ENCODE results near the gene NMT2. TPM values are rescaled to one million over a fixed set of nuclear protein-coding genes. Genes with fewer than 3 reads are reported as not detected.

NMT2 gene
- total RNA-seq, 2 donors from 2014 or later, result 18.4 to 35.6 TPM

GRCh38 chr10:15140698-15141097 lies 27.8 kb downstream of the NMT2 start:
- Mint-ChIP-seq H3K4me3 (peak overlapping the region; percentile 58), H3K27me3 (no peaks in the 10 kb centered on the region), H3K36me3 (ENCODE audit: low read depth) (peaks cover 58% of the 10 kb centered on the region), H3K27ac (peak overlapping the region; percentile 43), H3K4me1 (peaks cover 22% of the 10 kb centered on the region), H3K9me3 (no peaks in the 10 kb centered on the region)
- no peak for ATAC-seq (replicated peaks)

- Mint-ChIP-seq H3K4me3 (no peak overlapping the region), H3K4me1 (peaks cover 18% of the 10 kb centered on the region), H3K9me3 (no peaks in the 10 kb centered on the region), H3K27ac (no peak overlapping the region), H3K27me3 (no peaks in the 10 kb centered on the region), H3K36me3 (ENCODE audit: low read depth) (peaks cover 88% of the 10 kb centered on the region)
- no peak for ATAC-seq (replicated peaks)
These were observed 30.9 kb downstream of the NMT2 start for GRCh38 chr10:15137636-15138035.

GRCh38 chr10:15137036-15137359 lies 31.5 kb downstream of the NMT2 start:
- H3K9me3 Mint-ChIP-seq, result no peaks in the 10 kb centered on the region
- H3K27ac Mint-ChIP-seq, result peak overlapping the region; percentile 33
- ATAC-seq (replicated peaks), result no peak
- no peak overlapping the region for H3K4me3 Mint-ChIP-seq
- peaks cover 92% of the 10 kb centered on the region for H3K36me3 Mint-ChIP-seq (ENCODE audit: low read depth)
- peaks cover 17% of the 10 kb centered on the region for H3K4me1 Mint-ChIP-seq
- H3K27me3 Mint-ChIP-seq, result no peaks in the 10 kb centered on the region

GRCh38 chr10:15136129-15137035 lies 32.1 kb downstream of the NMT2 start:
- H3K9me3 Mint-ChIP-seq, result no peaks in the 10 kb centered on the region
- no peak overlapping the region for H3K4me3 Mint-ChIP-seq
- ATAC-seq (replicated peaks), result no peak
- H3K36me3 Mint-ChIP-seq (ENCODE audit: low read depth), result peaks cover 95% of the 10 kb centered on the region
- H3K27ac Mint-ChIP-seq, result peak overlapping the region; percentile 33
- H3K4me1 Mint-ChIP-seq, result peaks cover 11% of the 10 kb centered on the region
- H3K27me3 Mint-ChIP-seq, result no peaks in the 10 kb centered on the region

- Mint-ChIP-seq H3K4me1 (no peaks in the 10 kb centered on the region), H3K4me3 (no peak overlapping the region), H3K27ac (no peak overlapping the region), H3K27me3 (no peaks in the 10 kb centered on the region), H3K36me3 (ENCODE audit: low read depth) (peaks cover 89% of the 10 kb centered on the region), H3K9me3 (no peaks in the 10 kb centered on the region)
- no peak for ATAC-seq (replicated peaks)
These were observed 37.2 kb downstream of the NMT2 start for GRCh38 chr10:15131330-15131729.

- Mint-ChIP-seq H3K36me3 (ENCODE audit: low read depth) (peaks cover 67% of the 10 kb centered on the region), H3K4me3 (peak overlapping the region; percentile 65), H3K9me3 (no peaks in the 10 kb centered on the region), H3K27ac (peak overlapping the region; percentile 95), H3K4me1 (peaks cover 20% of the 10 kb centered on the region), H3K27me3 (no peaks in the 10 kb centered on the region)
- no peak for ATAC-seq (replicated peaks)
These were observed 43.6 kb downstream of the NMT2 start for GRCh38 chr10:15124908-15125307.

- peak overlapping the region; percentile 65 for H3K4me3 Mint-ChIP-seq
- peaks cover 60% of the 10 kb centered on the region for H3K36me3 Mint-ChIP-seq (ENCODE audit: low read depth)
- peaks cover 24% of the 10 kb centered on the region for H3K4me1 Mint-ChIP-seq
These were observed 44.3 kb downstream of the NMT2 start for GRCh38 chr10:15124190-15124589.

DNA sequence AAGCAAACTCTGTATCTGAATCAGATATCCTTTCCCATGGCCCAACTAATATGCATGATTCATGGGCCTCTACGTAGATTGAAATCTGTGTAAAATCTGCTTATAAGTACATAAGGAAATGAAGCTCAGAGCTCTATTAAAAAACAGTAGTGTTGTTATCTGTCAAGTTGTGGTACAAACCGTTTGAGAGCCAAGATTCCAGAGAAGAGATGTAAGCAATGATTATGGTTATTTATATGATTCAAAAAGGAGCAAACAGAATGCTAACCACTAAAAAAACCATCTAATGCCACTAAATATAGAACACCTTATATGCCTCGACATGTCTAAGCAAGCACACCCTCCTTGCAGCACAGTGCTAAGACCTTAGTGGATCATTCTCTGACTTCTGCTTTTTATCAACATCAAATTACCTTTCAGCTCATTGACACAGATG lies 44.7 kb downstream of the NMT2 start:
- ATAC-seq (replicated peaks), result peak; percentile 82
- Mint-ChIP-seq H3K27ac (peak overlapping the region; percentile 95), H3K4me1 (peaks cover 24% of the 10 kb centered on the region), H3K36me3 (ENCODE audit: low read depth) (peaks cover 57% of the 10 kb centered on the region), H3K4me3 (peak overlapping the region; percentile 65), H3K9me3 (no peaks in the 10 kb centered on the region), H3K27me3 (no peaks in the 10 kb centered on the region)

More at GRCh38 chr10:15124190-15124589, 44.3 kb downstream of the NMT2 start:
- Mint-ChIP-seq H3K9me3 (no peaks in the 10 kb centered on the region), H3K27me3 (no peaks in the 10 kb centered on the region), H3K27ac (peak overlapping the region; percentile 95)
- no peak for ATAC-seq (replicated peaks)

GRCh38 chr10:15122477-15123030 lies 45.9 kb downstream of the NMT2 start:
- no peaks in the 10 kb centered on the region for H3K9me3 Mint-ChIP-seq
- peak overlapping the region; percentile 95 for H3K27ac Mint-ChIP-seq
- peaks cover 45% of the 10 kb centered on the region for H3K36me3 Mint-ChIP-seq (ENCODE audit: low read depth)
- H3K27me3 Mint-ChIP-seq, result no peaks in the 10 kb centered on the region
- H3K4me3 Mint-ChIP-seq, result peak overlapping the region; percentile 65
- ATAC-seq (replicated peaks), result peak; percentile 68
- peaks cover 24% of the 10 kb centered on the region for H3K4me1 Mint-ChIP-seq

GRCh38 chr10:15121707-15122106 lies 46.8 kb downstream of the NMT2 start:
- Mint-ChIP-seq H3K36me3 (ENCODE audit: low read depth) (peaks cover 40% of the 10 kb centered on the region), H3K4me1 (peaks cover 24% of the 10 kb centered on the region), H3K27ac (peak overlapping the region; percentile 95), H3K27me3 (no peaks in the 10 kb centered on the region), H3K9me3 (no peaks in the 10 kb centered on the region), H3K4me3 (no peak overlapping the region)
- no peak for ATAC-seq (replicated peaks)

DNA sequence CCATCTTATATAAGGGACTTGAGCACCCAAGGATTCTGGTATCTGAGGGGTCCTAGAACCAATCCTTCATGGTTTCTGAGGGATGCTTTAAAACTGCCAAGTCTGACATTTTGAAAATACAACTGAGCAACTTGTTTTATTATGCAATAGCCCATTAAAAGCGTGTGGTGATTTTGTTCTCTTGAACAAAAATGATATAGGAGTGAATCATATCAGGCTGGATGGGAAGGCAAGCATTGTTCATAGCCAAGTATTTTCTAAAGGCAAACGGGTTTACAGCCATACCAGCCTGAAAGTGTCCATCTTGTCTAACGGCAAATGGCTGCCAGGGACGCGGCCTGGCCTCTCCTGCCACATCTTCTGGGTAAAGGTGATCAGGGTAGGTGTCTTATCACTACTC lies 48.0 kb downstream of the NMT2 start:
- peaks cover 24% of the 10 kb centered on the region for H3K4me1 Mint-ChIP-seq
- peaks cover 29% of the 10 kb centered on the region for H3K36me3 Mint-ChIP-seq (ENCODE audit: low read depth)
- no peaks in the 10 kb centered on the region for H3K9me3 Mint-ChIP-seq
- H3K27ac Mint-ChIP-seq, result no peak overlapping the region
- no peaks in the 10 kb centered on the region for H3K27me3 Mint-ChIP-seq
- ATAC-seq (replicated peaks), result no peak
- no peak overlapping the region for H3K4me3 Mint-ChIP-seq

DNA sequence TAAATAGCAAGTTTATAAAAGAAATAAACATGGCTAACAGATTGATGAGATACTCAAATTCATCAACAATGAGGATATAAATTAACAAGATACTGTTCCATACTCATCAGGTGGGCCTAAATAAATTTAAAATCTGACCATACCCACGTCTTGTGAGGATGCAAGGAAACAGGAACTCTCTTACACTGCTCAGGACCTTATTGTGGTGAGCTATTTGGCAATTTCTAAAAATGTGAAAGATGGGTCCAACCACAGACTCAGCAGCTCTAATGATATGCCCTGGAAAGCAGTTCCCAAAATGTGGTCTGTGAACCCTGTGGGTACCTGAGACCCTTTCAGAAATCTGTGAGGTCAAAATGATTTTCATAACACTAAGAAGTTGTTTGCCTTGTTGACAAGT lies 49.9 kb downstream of the NMT2 start:
- H3K27ac Mint-ChIP-seq, result no peak overlapping the region
- H3K36me3 Mint-ChIP-seq (ENCODE audit: low read depth), result peaks cover 24% of the 10 kb centered on the region
- peaks cover 11% of the 10 kb centered on the region for H3K4me1 Mint-ChIP-seq
- no peaks in the 10 kb centered on the region for H3K9me3 Mint-ChIP-seq
- H3K27me3 Mint-ChIP-seq, result no peaks in the 10 kb centered on the region
- H3K4me3 Mint-ChIP-seq, result no peak overlapping the region
- no peak for ATAC-seq (replicated peaks)

GRCh38 chr10:15116225-15116624 lies 52.3 kb downstream of the NMT2 start:
- Mint-ChIP-seq H3K9me3 (no peaks in the 10 kb centered on the region), H3K27ac (no peak overlapping the region), H3K27me3 (no peaks in the 10 kb centered on the region), H3K4me1 (peaks cover 9% of the 10 kb centered on the region), H3K4me3 (no peak overlapping the region), H3K36me3 (ENCODE audit: low read depth) (peaks cover 24% of the 10 kb centered on the region)
- no peak for ATAC-seq (replicated peaks)

DNA sequence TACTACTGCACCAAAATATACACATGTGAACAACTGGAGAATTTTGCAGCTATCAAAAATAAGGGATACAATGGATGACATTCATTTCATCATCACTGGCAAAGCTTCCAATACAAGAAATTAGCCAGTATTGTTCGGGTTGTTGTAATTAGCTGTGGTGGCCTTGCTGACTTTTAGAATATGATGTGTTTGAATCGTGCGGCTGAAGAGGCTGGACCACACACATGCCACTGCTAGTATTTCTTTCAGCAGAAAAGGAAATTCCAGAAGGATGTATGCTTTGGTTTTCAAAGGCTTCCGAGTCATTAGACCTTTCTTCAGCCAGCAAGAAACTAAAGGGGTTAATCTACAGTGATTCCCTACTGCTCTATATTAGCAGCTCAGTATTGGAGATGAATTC lies 54.7 kb downstream of the NMT2 start:
- ATAC-seq (replicated peaks), result no peak
- Mint-ChIP-seq H3K27ac (no peak overlapping the region), H3K9me3 (no peaks in the 10 kb centered on the region), H3K27me3 (no peaks in the 10 kb centered on the region), H3K4me3 (no peak overlapping the region), H3K4me1 (peaks cover 4% of the 10 kb centered on the region), H3K36me3 (ENCODE audit: low read depth) (peaks cover 48% of the 10 kb centered on the region)

GRCh38 chr10:15112657-15113056 lies 55.8 kb downstream of the NMT2 start:
- Mint-ChIP-seq H3K27me3 (no peaks in the 10 kb centered on the region), H3K9me3 (no peaks in the 10 kb centered on the region), H3K36me3 (ENCODE audit: low read depth) (peaks cover 59% of the 10 kb centered on the region), H3K4me1 (peaks cover 4% of the 10 kb centered on the region), H3K27ac (peak overlapping the region; percentile 71), H3K4me3 (peak overlapping the region; percentile 15)
- peak; percentile 52 for ATAC-seq (replicated peaks)

Data from activated T-helper 17 cell treated with anti-CD3 and anti-CD28 coated beads, Interleukin-2, amount 50 U/mL, for 72 hours (primary cell).